Hepatocyte (in vitro differentiated cells): ENCODE results near the gene GPATCH1.

ENCODE experiments used
- EZH2 ChIP-seq: fragments of 200-600 bp; sonication (generic); IDR thresholded peaks from 2 replicates; pipeline ENCODE4 v1.6.1; 2016; ENCODE audit warnings: antibody characterized with exemption, mild to moderate bottlenecking, borderline replicate concordance
- EZH2phosphoT487 ChIP-seq: fragments of 200-600 bp; sonication (generic); IDR thresholded peaks from one replicate; pipeline ENCODE4 v1.6.1; 2018; ENCODE audit warnings: antibody characterized with exemption, mild to moderate bottlenecking, low read depth, moderate library complexity; ENCODE audit not compliant: unreplicated experiment, severe bottlenecking
- TF ChIP-seq, protein P1 (sequence below): fragments of 200-600 bp; sonication (generic); IDR thresholded peaks from 2 replicates; pipeline ENCODE4 v1.5.1; 2016; ENCODE audit warnings: antibody characterized with exemption, mild to moderate bottlenecking; ENCODE audit not compliant: poor library complexity

DNA sequence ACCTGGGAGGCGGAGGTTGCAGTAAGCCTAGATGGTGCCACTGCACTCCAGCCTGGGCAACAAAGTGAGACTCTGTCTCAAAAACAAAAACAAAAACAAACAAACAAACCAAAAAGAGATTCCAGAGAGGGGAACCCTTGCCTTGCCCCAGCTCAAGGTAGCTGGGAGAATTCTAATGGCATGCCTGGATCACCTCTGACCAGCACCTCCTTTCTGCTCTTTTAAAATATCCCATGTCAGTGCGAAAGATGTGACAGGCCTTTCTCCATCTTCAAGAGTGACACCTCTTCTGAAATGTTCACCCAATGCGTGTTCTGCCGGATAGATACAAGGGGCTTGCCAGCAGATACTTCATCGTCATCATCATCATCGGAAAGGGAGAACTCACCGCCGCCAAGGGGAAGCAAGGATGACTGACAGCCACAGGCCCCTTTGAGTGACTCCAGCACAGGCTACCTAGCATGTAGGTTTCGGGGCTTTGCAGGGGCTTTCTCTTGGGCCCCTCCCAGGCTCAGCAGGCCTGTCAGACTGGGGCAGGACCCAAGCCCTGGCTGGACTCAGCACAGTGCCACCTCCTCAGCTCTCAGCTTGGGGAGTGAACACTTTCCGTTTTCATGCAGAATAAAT lies 94.3 kb downstream of the GPATCH1 start:
- TF ChIP-seq, protein P1, sequence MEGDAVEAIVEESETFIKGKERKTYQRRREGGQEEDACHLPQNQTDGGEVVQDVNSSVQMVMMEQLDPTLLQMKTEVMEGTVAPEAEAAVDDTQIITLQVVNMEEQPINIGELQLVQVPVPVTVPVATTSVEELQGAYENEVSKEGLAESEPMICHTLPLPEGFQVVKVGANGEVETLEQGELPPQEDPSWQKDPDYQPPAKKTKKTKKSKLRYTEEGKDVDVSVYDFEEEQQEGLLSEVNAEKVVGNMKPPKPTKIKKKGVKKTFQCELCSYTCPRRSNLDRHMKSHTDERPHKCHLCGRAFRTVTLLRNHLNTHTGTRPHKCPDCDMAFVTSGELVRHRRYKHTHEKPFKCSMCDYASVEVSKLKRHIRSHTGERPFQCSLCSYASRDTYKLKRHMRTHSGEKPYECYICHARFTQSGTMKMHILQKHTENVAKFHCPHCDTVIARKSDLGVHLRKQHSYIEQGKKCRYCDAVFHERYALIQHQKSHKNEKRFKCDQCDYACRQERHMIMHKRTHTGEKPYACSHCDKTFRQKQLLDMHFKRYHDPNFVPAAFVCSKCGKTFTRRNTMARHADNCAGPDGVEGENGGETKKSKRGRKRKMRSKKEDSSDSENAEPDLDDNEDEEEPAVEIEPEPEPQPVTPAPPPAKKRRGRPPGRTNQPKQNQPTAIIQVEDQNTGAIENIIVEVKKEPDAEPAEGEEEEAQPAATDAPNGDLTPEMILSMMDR = no peak
- TF ChIP-seq EZH2 = no peak
- TF ChIP-seq EZH2phosphoT487 = no peak
